ENCODE measurements around the gene ZNF107.

The ZNF107 gene

DNA sequence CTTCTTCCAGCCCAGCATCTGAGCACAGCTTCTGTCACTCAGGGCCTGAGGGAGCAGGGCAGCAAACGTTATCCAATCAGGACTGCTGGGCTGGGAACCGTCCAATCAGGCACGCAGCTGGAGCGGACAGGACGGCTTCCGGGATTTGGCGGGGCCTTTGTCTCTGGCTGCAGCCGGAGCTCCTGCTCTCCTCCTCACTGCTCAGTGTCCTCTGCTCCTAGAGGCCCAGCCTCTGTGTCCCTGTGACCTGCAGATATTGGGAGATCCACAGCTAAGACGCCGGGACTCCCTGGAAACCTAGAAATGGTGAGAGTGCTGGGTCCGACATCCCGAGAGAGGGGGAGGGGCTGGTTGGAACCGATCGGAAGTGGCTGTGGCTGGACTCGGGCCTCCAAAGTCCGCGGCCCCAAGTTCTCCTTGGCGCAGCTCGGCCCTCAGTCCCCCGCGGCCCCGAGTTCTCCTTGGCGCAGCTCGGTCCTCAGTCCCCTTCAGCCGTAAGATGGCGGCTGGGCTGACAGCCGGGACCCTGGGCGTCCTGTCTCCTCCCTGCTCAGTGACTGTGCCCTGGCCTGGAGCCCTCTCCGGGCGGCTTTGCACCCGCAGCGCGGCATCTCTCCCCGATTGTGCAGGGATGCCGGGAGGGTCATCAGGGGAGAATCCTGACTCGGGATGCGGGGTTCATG lies at the start of gene ZNF107:
Gene ZNF107 (plus strand): TSS at position 154 of the 683 bp plus-strand sequence. CDS start 150 bp downstream, at position 304.
- DNase-seq, result peak; percentile 78

- peak; percentile 4 for DNase-seq
Observed at GRCh38 chr7:64618785-64619456, 47.0 kb upstream of the ZNF107 start.

- DNase-seq, result no peak
Observed at GRCh38 chr7:64619705-64620104, 46.2 kb upstream of the ZNF107 start.

GRCh38 chr7:64621656-64622055 lies 44.3 kb upstream of the ZNF107 start:
- no peak for DNase-seq

DNA sequence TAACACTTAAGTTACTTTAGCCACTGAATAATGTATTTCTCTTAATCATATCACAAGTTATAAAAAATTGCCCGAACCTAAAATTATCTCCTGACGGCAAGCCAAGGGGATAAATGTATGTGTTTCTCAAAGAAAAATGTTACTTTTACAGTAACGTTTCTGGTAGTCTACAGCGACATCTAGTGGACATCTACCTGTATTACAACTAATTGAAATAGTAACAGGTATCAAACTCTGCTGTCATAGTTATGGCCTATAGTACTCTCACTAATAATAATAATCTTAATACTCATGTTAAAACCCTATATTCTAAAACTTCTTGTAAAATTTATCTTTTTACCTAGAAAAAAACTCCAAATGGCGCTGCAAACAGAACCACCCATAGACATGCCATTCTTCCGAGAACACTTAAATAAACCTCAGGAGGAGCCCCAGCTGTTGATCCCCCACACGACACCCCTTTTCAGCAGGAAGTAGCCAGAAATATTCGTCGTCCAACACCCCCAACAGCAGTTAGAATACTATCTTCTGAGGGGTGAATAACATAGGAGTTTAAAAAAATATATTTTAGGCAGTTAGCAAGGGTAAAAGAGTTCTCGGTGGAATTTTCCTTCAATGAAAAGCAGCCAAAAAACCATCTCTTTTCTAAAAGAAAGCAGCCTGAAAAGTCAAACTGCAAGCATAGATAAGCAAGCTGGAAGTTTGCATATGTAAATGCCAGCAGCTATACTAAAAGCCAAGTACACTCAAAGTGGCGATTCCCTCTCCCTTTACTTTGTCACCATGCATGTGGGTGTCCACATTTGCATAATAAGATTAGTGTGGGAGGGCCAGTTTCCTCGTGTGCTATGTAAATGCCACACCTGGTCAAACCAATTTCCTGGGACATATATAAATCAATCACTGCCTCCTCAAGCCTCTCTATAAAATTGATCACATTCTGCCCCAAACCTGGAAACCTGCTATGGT lies 40.5 kb upstream of the ZNF107 start:
- peak; percentile 47 for DNase-seq

- DNase-seq, result no peak
Observed at GRCh38 chr7:64626083-64626469, 39.9 kb upstream of the ZNF107 start.

DNA sequence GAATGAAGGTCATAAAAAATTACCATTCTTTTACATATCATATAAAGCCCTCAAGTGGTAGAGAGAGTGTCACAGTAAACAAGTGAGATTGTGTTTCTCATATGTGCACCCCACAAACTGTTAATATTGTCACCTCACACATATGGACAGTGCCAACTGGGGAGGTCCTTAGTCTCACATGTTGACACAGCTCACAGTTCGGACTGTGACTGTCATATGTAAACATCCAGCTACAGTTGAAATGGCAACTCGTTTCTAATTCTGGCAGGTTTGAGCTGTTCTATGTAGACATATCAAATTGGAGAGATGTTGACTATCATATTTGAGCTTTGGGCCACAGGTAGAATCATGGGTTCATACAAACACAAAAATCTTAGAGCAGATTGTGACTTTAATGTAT lies 39.4 kb upstream of the ZNF107 start:
- no peak for DNase-seq

- no peak for DNase-seq
Observed at GRCh38 chr7:64628192-64628591, 37.7 kb upstream of the ZNF107 start.

DNA sequence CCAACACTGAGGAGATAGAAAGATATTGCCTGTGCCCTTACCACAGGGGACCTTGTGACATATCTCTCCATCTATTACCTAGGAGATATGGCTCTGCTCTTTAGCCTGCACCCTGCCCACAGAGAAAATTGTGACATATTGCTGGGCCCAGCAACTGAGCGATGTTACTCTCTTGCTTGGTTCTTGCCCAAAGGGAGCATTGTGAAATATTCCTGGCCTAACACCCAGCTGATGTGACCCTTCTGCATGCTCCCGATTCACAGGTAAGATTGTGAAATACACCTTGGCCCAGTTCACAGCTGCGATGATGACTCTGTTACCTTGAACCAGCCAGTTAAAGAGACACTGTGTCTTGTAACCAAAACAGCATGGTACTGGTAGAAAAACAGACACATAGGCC lies 37.2 kb upstream of the ZNF107 start:
- DNase-seq, result no peak

DNA sequence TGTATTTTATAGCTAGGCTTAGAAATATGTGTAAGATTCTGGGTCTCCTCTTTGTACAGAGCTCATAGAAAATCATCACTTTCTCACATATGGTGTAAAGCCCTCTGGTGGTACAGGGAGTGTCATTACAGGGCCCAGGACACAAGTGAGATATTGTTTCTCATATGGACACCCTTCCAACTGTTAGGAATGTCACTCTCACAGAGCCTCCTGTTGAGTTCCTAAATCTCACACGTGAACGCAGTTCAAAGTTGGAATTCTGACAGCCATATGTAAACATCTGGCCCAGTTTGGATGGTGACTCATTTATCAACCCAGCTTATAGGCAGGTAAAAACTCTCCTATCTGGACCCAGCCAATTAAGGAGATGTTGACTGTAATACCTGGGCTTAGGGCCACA lies 35.4 kb upstream of the ZNF107 start:
- DNase-seq, result peak; percentile 16

GRCh38 chr7:64632029-64632428 lies 33.9 kb upstream of the ZNF107 start:
- no peak for DNase-seq

GRCh38 chr7:64633401-64633800 lies 32.5 kb upstream of the ZNF107 start:
- no peak for DNase-seq

DNA sequence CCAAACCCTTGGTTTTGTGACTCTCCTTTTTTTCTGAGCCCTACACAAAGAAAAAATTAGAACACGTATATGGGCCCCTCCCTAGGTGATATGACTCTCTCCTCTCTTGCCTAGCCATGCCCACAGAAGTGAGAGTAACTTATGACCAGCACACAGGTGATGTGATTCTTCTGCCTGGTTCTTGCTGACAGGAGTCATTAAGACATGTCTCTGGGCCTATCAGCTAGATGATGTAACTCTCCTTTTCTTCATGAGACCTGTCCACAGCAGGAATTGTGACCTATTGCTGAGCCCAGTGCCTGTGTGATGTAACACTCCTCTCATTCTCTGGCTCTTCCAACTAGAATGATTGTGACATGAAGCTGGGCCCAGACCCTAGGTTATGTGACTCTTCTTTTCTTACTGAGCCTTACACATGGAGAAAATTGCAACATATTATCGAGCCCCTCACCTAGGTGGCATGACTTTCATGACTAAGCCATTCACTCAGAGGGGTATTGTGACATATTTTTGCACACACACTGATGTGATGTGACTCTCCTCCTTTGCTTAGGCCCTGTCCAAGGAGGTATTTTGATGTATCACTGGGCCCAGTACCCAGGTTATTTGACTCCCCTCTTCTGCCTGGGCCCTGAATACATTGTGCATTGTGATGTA lies 31.4 kb upstream of the ZNF107 start:
- DNase-seq, result no peak

DNA sequence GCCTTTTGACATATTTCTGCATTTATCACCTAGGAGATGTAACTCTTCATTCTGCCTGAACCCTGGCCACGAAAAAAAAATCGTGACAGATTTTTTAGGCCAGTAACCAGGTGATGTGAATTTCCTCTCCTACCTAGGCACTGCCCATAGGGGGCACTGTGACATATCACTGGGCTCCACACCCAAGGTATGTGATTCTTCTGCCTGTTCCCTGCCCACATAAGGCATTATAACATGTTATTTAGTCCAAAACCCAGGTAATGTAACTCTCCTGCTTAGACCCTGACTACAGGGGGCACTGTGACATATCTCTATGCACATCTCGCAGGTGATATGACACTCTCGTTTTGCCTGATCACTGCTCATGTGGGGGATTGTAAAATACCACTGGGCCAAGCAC lies 29.5 kb upstream of the ZNF107 start:
- no peak for DNase-seq

DNA sequence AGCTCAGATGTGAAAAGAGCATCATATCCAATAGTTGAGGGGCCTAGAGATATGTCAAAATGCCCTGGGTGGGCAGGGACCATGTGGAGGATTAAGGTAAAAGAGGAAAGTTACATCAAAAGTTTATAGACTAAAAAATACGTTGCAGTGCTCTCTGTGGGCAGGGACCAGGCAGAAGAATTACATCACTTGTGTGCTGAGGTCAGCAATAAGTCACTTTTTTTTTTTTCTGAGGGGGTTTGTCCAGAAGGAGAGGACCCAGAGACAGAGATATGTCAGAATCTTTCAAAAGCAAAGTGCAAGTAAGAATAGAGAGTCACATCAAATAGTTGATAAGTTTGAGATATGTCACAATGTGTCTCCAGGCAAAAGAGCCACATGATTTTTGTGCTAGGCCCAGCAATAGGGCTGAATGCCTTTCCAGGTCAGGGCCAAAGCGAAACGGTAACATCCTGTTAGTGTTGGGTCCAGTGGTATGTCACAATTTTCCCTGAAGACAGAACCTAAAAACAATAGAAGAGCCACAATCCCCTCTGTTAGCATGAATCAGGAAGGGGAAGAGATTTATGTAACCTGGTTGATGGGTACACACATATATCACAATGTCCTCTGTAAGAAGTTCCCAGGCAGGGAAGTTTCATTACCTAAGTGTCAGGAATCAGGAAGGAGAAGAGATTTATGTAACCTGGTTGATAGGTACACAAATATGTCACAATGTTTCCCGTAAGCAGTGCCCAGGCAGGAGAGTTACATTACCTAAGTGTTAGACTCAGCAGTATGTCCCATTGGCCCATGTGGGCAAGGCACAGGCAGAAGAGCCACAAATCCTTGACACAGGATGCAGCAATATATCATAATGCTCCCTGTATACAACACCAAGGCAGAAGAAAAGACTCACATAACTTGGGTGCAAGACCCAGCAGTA lies 28.1 kb upstream of the ZNF107 start:
- DNase-seq, result no peak

DNA sequence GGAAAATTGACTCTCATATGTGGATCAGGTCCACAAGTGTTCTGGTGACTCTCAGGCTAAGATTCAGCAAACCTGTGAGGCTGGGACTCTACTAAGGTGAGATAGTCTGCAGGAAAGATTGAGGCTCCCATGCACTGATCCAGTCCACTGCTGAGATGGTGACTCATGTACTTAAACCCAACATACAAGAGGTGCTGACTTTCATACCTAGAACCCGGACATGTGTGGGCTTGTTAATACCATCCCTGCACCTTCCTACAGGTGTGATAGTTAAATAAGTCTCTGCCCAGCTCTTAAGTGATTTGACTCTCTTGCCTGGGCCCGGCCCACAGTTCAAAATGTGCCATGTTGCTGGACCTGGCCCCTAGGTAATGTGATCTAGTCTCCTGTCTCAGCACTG lies 27.1 kb upstream of the ZNF107 start:
- no peak for DNase-seq

DNA sequence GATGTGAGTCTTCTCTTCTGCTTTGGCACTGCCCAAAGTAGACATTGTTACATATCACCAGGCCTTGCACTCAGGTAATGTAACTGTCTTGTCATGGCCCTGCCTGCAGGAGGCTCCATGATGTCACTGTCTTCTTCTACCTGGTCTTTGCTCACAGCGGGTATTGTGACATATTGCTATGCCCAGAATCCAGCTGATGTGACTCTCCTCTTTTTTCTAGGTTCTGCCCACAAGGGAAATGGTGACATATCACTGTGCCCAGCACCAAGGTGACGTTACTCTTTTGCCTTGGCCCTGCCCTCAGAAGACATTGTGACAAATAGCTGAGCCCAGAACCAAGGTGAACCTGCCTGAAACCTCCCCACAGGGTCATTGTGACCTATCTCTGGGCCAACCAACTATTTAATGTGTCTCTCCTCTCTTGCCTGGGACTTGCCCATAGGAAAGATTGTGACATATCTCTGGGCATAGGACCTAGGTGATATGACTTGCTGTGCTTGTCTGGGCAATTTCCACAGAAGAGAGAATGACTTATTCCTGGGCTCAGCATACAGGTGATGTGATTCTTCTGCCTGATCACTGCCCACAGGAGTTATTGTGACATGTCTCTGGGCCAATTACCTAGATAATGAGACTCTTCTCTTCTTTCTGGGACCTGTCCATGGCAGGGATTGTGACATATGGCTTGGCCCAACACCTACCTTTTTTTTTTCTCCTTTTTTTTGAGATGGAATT lies 26.5 kb upstream of the ZNF107 start:
- DNase-seq, result no peak

GRCh38 chr7:64640504-64640903 lies 25.4 kb upstream of the ZNF107 start:
- DNase-seq, result no peak

GRCh38 chr7:64642046-64642445 lies 23.9 kb upstream of the ZNF107 start:
- no peak for DNase-seq

DNA sequence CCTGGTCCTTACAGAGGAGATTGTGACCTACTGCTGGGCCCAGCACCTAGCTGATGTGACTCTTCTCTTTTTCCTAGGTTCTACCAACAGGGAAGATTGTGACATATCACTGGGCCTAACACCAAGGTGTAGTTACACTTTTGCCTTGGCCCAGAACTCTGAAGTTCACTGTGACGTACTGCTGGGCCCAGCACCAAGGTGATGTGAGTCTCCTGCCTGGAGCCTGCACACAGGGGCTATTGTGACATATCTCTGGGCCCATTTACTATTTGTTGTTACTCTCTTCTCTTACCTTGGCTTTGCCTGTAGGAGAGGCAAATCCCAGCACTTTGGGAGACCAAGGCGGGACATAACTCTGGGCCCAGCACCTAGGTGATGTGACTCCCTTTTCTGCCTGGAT lies 23.1 kb upstream of the ZNF107 start:
- no peak for DNase-seq

DNA sequence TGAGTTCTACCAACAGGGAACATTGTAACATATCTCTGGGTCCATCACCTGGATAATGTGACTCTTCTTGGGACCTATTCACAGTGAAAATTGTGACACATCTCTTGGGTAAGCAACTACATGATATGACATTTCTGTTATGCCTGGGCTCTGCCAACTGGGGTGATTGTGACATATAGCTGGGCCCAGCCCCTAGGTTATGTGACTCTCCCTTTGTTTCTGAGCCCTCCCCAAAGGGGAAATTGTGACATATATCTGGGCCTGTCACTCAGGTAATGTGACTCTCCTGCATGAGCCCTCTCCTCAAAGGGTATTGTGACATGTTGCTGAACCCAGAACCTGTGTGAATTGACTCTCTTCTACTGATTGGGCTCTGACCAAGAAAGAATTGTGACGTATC lies 22.4 kb upstream of the ZNF107 start:
- DNase-seq, result no peak

All from NCI-H1048 (cell line).